CD14-positive monocyte (primary cell): Measurements from ENCODE around the gene NSG1. TPM values are rescaled to one million over a fixed set of nuclear protein-coding genes. Genes with fewer than 3 reads are reported as not detected.

Experiments used
- DNase-seq, 3 donors: peaks; one replicate each; pipeline ENCODE4 v3.0.0-alpha.2; 2011 to 2022
- H2AFZ ChIP-seq: 2 replicates; pipeline ENCODE4 v1.6.0; 2012; ENCODE audit warnings: mild to moderate bottlenecking, low read depth, low read length, inconsistent platforms; ENCODE audit not compliant: insufficient read depth, poor library complexity, severe bottlenecking
- H3K27ac ChIP-seq, 2 donors: 1 replicate in 1 of 2; 2 replicates in 1 of 2; pipeline ENCODE4 v1.5.1; 2012 to 2013; ENCODE audit warnings: low read length in 2 of 2, control low read depth in 1 of 2, inconsistent platforms in 1 of 2, low read depth in 1 of 2, mild to moderate bottlenecking in 1 of 2
- H3K27me3 ChIP-seq, 2 donors: one replicate each; pipeline versions ENCODE4 v1.6.0 to v1.6.1; 2011 to 2013; ENCODE audit warnings: low read length in 2 of 2; ENCODE audit not compliant: control insufficient read depth in 2 of 2, insufficient read depth in 2 of 2
- H3K36me3 ChIP-seq, 2 donors: replicated peaks in 1 of 2; 1 replicate in 1 of 2; 2 replicates in 1 of 2; pipeline versions ENCODE4 v1.5.1 to v1.6.1; 2012 to 2013; ENCODE audit warnings: low read length in 2 of 2, control low read depth in 1 of 2, inconsistent platforms in 1 of 2, mild to moderate bottlenecking in 1 of 2; ENCODE audit not compliant: insufficient read depth in 2 of 2, control insufficient read depth in 1 of 2
- H3K4me1 ChIP-seq, 2 donors: 1 replicate in 1 of 2; 2 replicates in 1 of 2; pipeline versions ENCODE4 v1.5.1 to v1.6.1; 2012 to 2013; ENCODE audit warnings: low read length in 2 of 2, control low read depth in 1 of 2, inconsistent platforms in 1 of 2, mild to moderate bottlenecking in 1 of 2, moderate library complexity in 1 of 2; ENCODE audit not compliant: insufficient read depth in 2 of 2, control insufficient read depth in 1 of 2
- H3K4me2 ChIP-seq: replicated peaks from 2 replicates; pipeline ENCODE3; 2012; ENCODE audit warnings: low read length, moderate library complexity, mild to moderate bottlenecking; ENCODE audit not compliant: poor library complexity, severe bottlenecking; ENCODE audit errors: extremely low read depth
- H3K4me3 ChIP-seq, 3 experiments: fragments of 200-600 bp in 1 of 3; sonication (generic) in 1 of 3; replicated peaks in 1 of 3; 1 replicate in 2 of 3; 2 replicates in 1 of 3; pipeline ENCODE4 v1.5.1; 2011 to 2013; ENCODE audit warnings: low read length in 3 of 3, mild to moderate bottlenecking in 3 of 3, control low read depth in 2 of 3, low read depth in 2 of 3, inconsistent platforms in 1 of 3, moderate library complexity in 1 of 3
- H3K79me2 ChIP-seq: 2 replicates; pipeline ENCODE4 v1.6.0; 2012; ENCODE audit warnings: mild to moderate bottlenecking, control low read depth, inconsistent platforms, low read length, moderate library complexity; ENCODE audit not compliant: insufficient read depth
- H3K9ac ChIP-seq: 2 replicates; pipeline ENCODE4 v1.6.0; 2017; ENCODE audit warnings: low read length, mild to moderate bottlenecking; ENCODE audit not compliant: insufficient read depth, poor library complexity, severe bottlenecking
- H3K9me3 ChIP-seq, 2 donors: replicated peaks in 1 of 2; 1 replicate in 1 of 2; 2 replicates in 1 of 2; pipeline versions ENCODE4 v1.5.1 to v1.6.1; 2012 to 2013; ENCODE audit warnings: low read length in 2 of 2, control low read depth in 1 of 2; ENCODE audit not compliant: control insufficient read depth in 1 of 2, insufficient read depth in 1 of 2
- H4K20me1 ChIP-seq: 2 replicates; pipeline ENCODE4 v1.6.0; 2012; ENCODE audit warnings: mild to moderate bottlenecking, low read length, control low read depth, moderate library complexity; ENCODE audit not compliant: insufficient read depth
- H3K27ac Mint-ChIP-seq, 7 donors: one replicate each; pipeline ENCODE4 v1.8.0; 2020; ENCODE audit warnings: mild to moderate bottlenecking in 7 of 7, mixed read lengths in 7 of 7, moderate library complexity in 6 of 7, inconsistent platforms in 2 of 7
- H3K27me3 Mint-ChIP-seq, 3 donors: one replicate each; pipeline ENCODE4 v1.8.0; 2021 to 2022; ENCODE audit warnings: low read depth in 3 of 3, mild to moderate bottlenecking in 3 of 3, mixed read lengths in 3 of 3, moderate library complexity in 3 of 3, inconsistent platforms in 1 of 3
- H3K36me3 Mint-ChIP-seq, 2 donors: one replicate each; pipeline ENCODE4 v1.8.0; 2020; ENCODE audit warnings: mixed read lengths in 2 of 2, inconsistent platforms in 1 of 2, mild to moderate bottlenecking in 1 of 2
- H3K4me1 Mint-ChIP-seq: one replicate; pipeline ENCODE4 v1.8.0; 2020; ENCODE audit warnings: mild to moderate bottlenecking, mixed read lengths
- H3K4me3 Mint-ChIP-seq, 2 donors: one replicate each; pipeline ENCODE4 v1.8.0; 2020; ENCODE audit warnings: mild to moderate bottlenecking in 2 of 2, mixed read lengths in 2 of 2, moderate library complexity in 1 of 2
- H3K9me3 Mint-ChIP-seq, 7 donors: one replicate each; pipeline ENCODE4 v1.8.0; 2020 to 2022; ENCODE audit warnings: mixed read lengths in 7 of 7, mild to moderate bottlenecking in 6 of 7, moderate library complexity in 6 of 7, inconsistent platforms in 2 of 7
- CTCF ChIP-seq: fragments of 200-600 bp; IDR thresholded peaks from one replicate; pipeline ENCODE4 v1.8.0; 2022; ENCODE audit warnings: antibody characterized with exemption, mild to moderate bottlenecking
- WGBS: methylation state at CpG from one replicate; pipeline ENCODE4 v1.1.5; 2013; ENCODE audit warnings: missing lambda C conversion rate; ENCODE audit not compliant: insufficient coverage; 5-methylcytosine and 5-hydroxymethylcytosine counted together
- intact Hi-C, 2 donors: fragments of 100-400 bp; cut with micrococcal nuclease; formaldehyde crosslinking; loops; one replicate each; pipeline versions ENCODE4 v1.15.0 to v1.15.1; 2023
- polyA plus RNA-seq, 3 donors: library from polyadenylated mRNA; depleted of rRNA in 1 of 3; unstranded in 2 of 3; stranded (reverse) in 1 of 3; fragments of 300-500 nt in 2 of 3; fragments of >200 nt in 1 of 3; fragmentation: Illumina TruSeq in 2 of 3; gene quantifications; 1 replicate in 2 of 3; 2 replicates in 1 of 3; pipeline ENCODE4 v1.2.3, GENCODE V29; 2012 to 2021

Gene NSG1
- polyA plus RNA-seq, 3 donors, result 0.10 TPM; not detected in 2

GRCh38 chr4:4456351-4456750 lies 69.4 kb downstream of the NSG1 start:
- Histone ChIP-seq H2AFZ (no peak overlapping the region), H3K9me3 (no peaks in the 10 kb centered on the region), H3K4me3 (no peak overlapping the region), H3K4me1 (no peaks in the 10 kb centered on the region), H3K4me2 (no peak overlapping the region), H3K36me3 (peaks cover 68 to 95% of the 10 kb centered on the region in 2 donors), H4K20me1 (no peaks in the 10 kb centered on the region), H3K79me2 (no peaks in the 10 kb centered on the region), H3K9ac (no peak overlapping the region), H3K27ac (no peak overlapping the region), H3K27me3 (no peaks in the 10 kb centered on the region)
- 93% methylated on average over 7 of the region's 7 CpGs for WGBS
- intact Hi-C loops, result no loop called here
- Mint-ChIP-seq H3K4me3 (no peak overlapping the region), H3K27ac (no peak overlapping the region), H3K36me3 (peaks cover 79 to 83% of the 10 kb centered on the region in 2 donors), H3K4me1 (no peaks in the 10 kb centered on the region), H3K27me3 (no peaks in the 10 kb centered on the region), H3K9me3 (no peaks in the 10 kb centered on the region)
- no peak for TF ChIP-seq CTCF
- DNase-seq, result no peak

GRCh38 chr4:4456816-4457578 lies 70.1 kb downstream of the NSG1 start:
- Histone ChIP-seq H3K79me2 (no peaks in the 10 kb centered on the region), H3K4me1 (no peaks in the 10 kb centered on the region), H3K9me3 (no peaks in the 10 kb centered on the region), H4K20me1 (no peaks in the 10 kb centered on the region), H3K9ac (no peak overlapping the region), H3K4me2 (no peak overlapping the region), H3K27me3 (no peaks in the 10 kb centered on the region), H3K36me3 (peaks cover 68 to 92% of the 10 kb centered on the region in 2 donors), H3K4me3 (no peak overlapping the region), H2AFZ (no peak overlapping the region), H3K27ac (no peak overlapping the region)
- WGBS, result 100% methylated on average over 1 of the region's 8 CpGs
- no peak for TF ChIP-seq CTCF
- H3K36me3 Mint-ChIP-seq, result peaks cover 75 to 80% of the 10 kb centered on the region in 2 donors
- no peak overlapping the region for H3K4me3 Mint-ChIP-seq
- no peaks in the 10 kb centered on the region for H3K27me3 Mint-ChIP-seq
- no peak overlapping the region for H3K27ac Mint-ChIP-seq
- no peaks in the 10 kb centered on the region for H3K4me1 Mint-ChIP-seq
- H3K9me3 Mint-ChIP-seq, result no peaks in the 10 kb centered on the region
- intact Hi-C loops, result no loop called here
- no peak for DNase-seq
